HG02943 (cell line): ENCODE data around the gene PITPNC1.
"Not testable (repeated sequence)": the region's sequence is repeated elsewhere in the genome, so short reads cannot be mapped to it uniquely, and the experiment has no call there.

Experiments
- ATAC-seq: cut with Tn5 transposase; IDR thresholded peaks from one replicate; pipeline ENCODE4 v1.9.1; 2021; ENCODE audit warnings: mild to moderate bottlenecking, low read depth, moderate library complexity; ENCODE audit not compliant: unreplicated experiment

PITPNC1 gene

GRCh38 chr17:67366193-67367157 lies 10.6 kb upstream of the PITPNC1 start, which contains the start of gene PSMD12:
PSMD12 (minus strand) TSS chr17:67366577; CDS start chr17:67366519, 58 bp downstream.
- peak; percentile 86 for ATAC-seq

- no peak for ATAC-seq
Measured at GRCh38 chr17:67369676-67370075, 7.4 kb upstream of the PITPNC1 start.

GRCh38 chr17:67372751-67373150 lies 4.3 kb upstream of the PITPNC1 start:
- ATAC-seq = no peak

- no peak for ATAC-seq
Measured at GRCh38 chr17:67374329-67375053, 2.6 kb upstream of the PITPNC1 start.

GRCh38 chr17:67375054-67375427 lies 2.0 kb upstream of the PITPNC1 start:
- ATAC-seq = no peak

- no peak for ATAC-seq
Measured at GRCh38 chr17:67375716-67376115, 1.4 kb upstream of the PITPNC1 start.

GRCh38 chr17:67376415-67376736 lies 705 bp upstream of the PITPNC1 start:
- ATAC-seq = no peak

GRCh38 chr17:67377488-67378453 lies 690 bp downstream of the PITPNC1 start:
- no peak for ATAC-seq

GRCh38 chr17:67378454-67379250 lies 1.6 kb downstream of the PITPNC1 start:
- ATAC-seq = peak; percentile 39

- ATAC-seq = no peak
Measured at GRCh38 chr17:67379251-67379630, 2.2 kb downstream of the PITPNC1 start.

GRCh38 chr17:67381929-67382257 lies 4.8 kb downstream of the PITPNC1 start:
- ATAC-seq = no peak

GRCh38 chr17:67385122-67385988 lies 8.3 kb downstream of the PITPNC1 start:
- no peak for ATAC-seq

- ATAC-seq = no peak
Measured at GRCh38 chr17:67386965-67387551, 10.0 kb downstream of the PITPNC1 start.

GRCh38 chr17:67388536-67388935 lies 11.5 kb downstream of the PITPNC1 start:
- not testable (repeated sequence) for ATAC-seq

GRCh38 chr17:67388986-67389385 lies 11.9 kb downstream of the PITPNC1 start:
- no peak for ATAC-seq

- ATAC-seq = no peak
Measured at GRCh38 chr17:67390006-67390645, 13.0 kb downstream of the PITPNC1 start.

GRCh38 chr17:67390646-67391361 lies 13.7 kb downstream of the PITPNC1 start:
- ATAC-seq = peak; percentile 96
